IMR-90 (cell line): ENCODE results near the gene NXNL2. TPM values are rescaled to one million over a fixed set of nuclear protein-coding genes. Genes with fewer than 3 reads are reported as not detected.

Experiments used
- ATAC-seq: fragments of 200-7000 bp; cut with Tn5 transposase; 2 replicates; pipeline ENCODE4 v1.9.1; 2020; ENCODE audit warnings: low read depth, mild to moderate bottlenecking, moderate library complexity
- BruUV-seq: library from RNA; stranded (reverse); fragments of 400-500 nt; replicated peaks from 2 replicates; lab custom pipeline; 2021; lab: Mats Ljungman, UMichigan
- CTCF ChIA-PET: fragments of 300-600 bp; formaldehyde crosslinking; extraction: SDS; loops from one replicate; lab custom pipeline; 2021; ENCODE audit warnings: antibody characterized with exemption; lab: Yijun Ruan, JAX
- POLR2A ChIA-PET: fragments of 300-600 bp; sonication (Branson Sonifier 250); formaldehyde crosslinking; loops from one replicate; lab custom pipeline; 2022; ENCODE audit warnings: antibody characterized with exemption; ENCODE audit not compliant: unreplicated experiment; lab: Charles Lee
- DNase-seq: peaks from one replicate; pipeline ENCODE4 v3.0.0; 2013
- H2AFZ ChIP-seq: replicated peaks from 2 replicates; pipeline ENCODE3; 2013; ENCODE audit warnings: low read length, mild to moderate bottlenecking; ENCODE audit not compliant: poor library complexity
- H2AK5ac ChIP-seq: 2 replicates; pipeline ENCODE4 v1.6.1; 2013; ENCODE audit warnings: low read depth, low read length, inconsistent platforms
- H2AK9ac ChIP-seq: replicated peaks from 2 replicates; pipeline ENCODE3; 2013; ENCODE audit warnings: mild to moderate bottlenecking, low read depth, low read length, moderate library complexity; ENCODE audit not compliant: poor library complexity
- H2BK120ac ChIP-seq: 2 replicates; pipeline ENCODE4 v1.6.1; 2013; ENCODE audit warnings: low read depth, low read length, inconsistent platforms
- H2BK15ac ChIP-seq: 3 replicates; pipeline ENCODE4 v1.6.1; 2013; ENCODE audit warnings: low read depth, low read length, inconsistent platforms
- H2BK20ac ChIP-seq: 2 replicates; pipeline ENCODE4 v1.6.1; 2013; ENCODE audit warnings: low read depth, mild to moderate bottlenecking, inconsistent platforms, low read length, moderate library complexity
- H2BK5ac ChIP-seq: 2 replicates; pipeline ENCODE4 v1.6.1; 2013; ENCODE audit warnings: mild to moderate bottlenecking, low read depth, low read length, inconsistent platforms; ENCODE audit not compliant: poor library complexity, severe bottlenecking
- H3K14ac ChIP-seq: replicated peaks from 2 replicates; pipeline ENCODE4 v1.6.1; 2013; ENCODE audit warnings: low read depth, low read length, inconsistent platforms
- H3K18ac ChIP-seq: 2 replicates; pipeline ENCODE4 v1.6.1; 2013; ENCODE audit warnings: low read depth, low read length, control low read depth
- H3K23ac ChIP-seq: 2 replicates; pipeline ENCODE4 v1.6.1; 2013; ENCODE audit warnings: low read depth, low read length, inconsistent platforms
- H3K27ac ChIP-seq: 2 replicates; pipeline ENCODE4 v1.5.1; 2013; ENCODE audit warnings: mild to moderate bottlenecking, control low read depth, low read length; ENCODE audit not compliant: insufficient read depth
- H3K27me3 ChIP-seq: 2 replicates; pipeline ENCODE4 v1.6.1; 2013; ENCODE audit warnings: low read length; ENCODE audit not compliant: control insufficient read depth, insufficient read depth
- H3K36me3 ChIP-seq: 2 replicates; pipeline ENCODE4 v1.6.1; 2013; ENCODE audit warnings: low read length, mixed read lengths; ENCODE audit not compliant: control insufficient read depth, insufficient read depth
- H3K4ac ChIP-seq: 2 replicates; pipeline ENCODE4 v1.6.1; 2013; ENCODE audit warnings: low read depth, low read length, inconsistent platforms
- H3K4me1 ChIP-seq: 2 replicates; pipeline ENCODE4 v1.6.1; 2013; ENCODE audit warnings: low read length, mixed read lengths; ENCODE audit not compliant: control insufficient read depth, insufficient read depth
- H3K4me2 ChIP-seq: 2 replicates; pipeline ENCODE4 v1.6.1; 2013; ENCODE audit warnings: low read depth, mild to moderate bottlenecking, control low read depth, low read length, moderate library complexity
- H3K4me3 ChIP-seq: 2 replicates; pipeline ENCODE4 v1.5.1; 2013; ENCODE audit warnings: low read depth, mild to moderate bottlenecking, control low read depth, low read length, moderate library complexity; ENCODE audit not compliant: insufficient read depth
- H3K56ac ChIP-seq: 2 replicates; pipeline ENCODE4 v1.6.1; 2013; ENCODE audit warnings: low read length, inconsistent platforms; ENCODE audit not compliant: insufficient read depth; ENCODE audit errors: extremely low read depth
- H3K79me1 ChIP-seq, 2 experiments: 2 replicates each; pipeline ENCODE4 v1.6.1; 2013; ENCODE audit warnings: low read length in 2 of 2, inconsistent platforms in 1 of 2, low read depth in 1 of 2
- H3K9ac ChIP-seq: 2 replicates; pipeline ENCODE4 v1.6.1; 2013; ENCODE audit warnings: low read depth, low read length, control low read depth
- H3K9me1 ChIP-seq: 2 replicates; pipeline ENCODE4 v1.6.1; 2013; ENCODE audit warnings: low read length, inconsistent platforms; ENCODE audit not compliant: insufficient read depth
- H3K9me3 ChIP-seq: 2 replicates; pipeline ENCODE4 v1.6.1; 2013; ENCODE audit warnings: low read length; ENCODE audit not compliant: control insufficient read depth, insufficient read depth
- H4K20me1 ChIP-seq: 2 replicates; pipeline ENCODE4 v1.6.1; 2013; ENCODE audit warnings: low read length, inconsistent platforms; ENCODE audit not compliant: insufficient read depth
- H4K5ac ChIP-seq: 2 replicates; pipeline ENCODE4 v1.6.1; 2013; ENCODE audit warnings: mild to moderate bottlenecking, low read depth, low read length, control low read depth
- H4K8ac ChIP-seq, 2 experiments: 2 replicates each; pipeline ENCODE4 v1.6.1; 2013; ENCODE audit warnings: low read depth in 2 of 2, low read length in 2 of 2, control low read depth in 1 of 2, inconsistent platforms in 1 of 2
- H4K91ac ChIP-seq: 2 replicates; pipeline ENCODE4 v1.6.1; 2013; ENCODE audit warnings: low read depth, low read length, inconsistent platforms; ENCODE audit not compliant: insufficient read depth
- BHLHE40 ChIP-seq: fragments of 150-350 bp; IDR thresholded peaks from 2 replicates; pipeline ENCODE4 v1.6.1; 2016; ENCODE audit warnings: mild to moderate bottlenecking, low read depth, low read length
- FOS ChIP-seq: fragments of 150-350 bp; IDR thresholded peaks from 2 replicates; pipeline ENCODE4 v1.6.1; 2016; ENCODE audit warnings: low read depth, low read length
- MAFK ChIP-seq: IDR thresholded peaks from 2 replicates; pipeline ENCODE4 v1.6.1; 2012; ENCODE audit warnings: low read depth, low read length, improper control_type of control experiment
- MAZ ChIP-seq: IDR thresholded peaks from 2 replicates; pipeline ENCODE4 v1.6.1; 2012; ENCODE audit warnings: low read depth, mild to moderate bottlenecking, low read length, improper control_type of control experiment, moderate library complexity, borderline replicate concordance
- MXI1 ChIP-seq: IDR thresholded peaks from 2 replicates; pipeline ENCODE4 v1.6.1; 2012; ENCODE audit warnings: low read depth, mild to moderate bottlenecking, low read length, moderate library complexity, borderline replicate concordance
- POLR2A ChIP-seq: IDR thresholded peaks from 2 replicates; pipeline ENCODE4 v1.6.1; 2012; ENCODE audit warnings: mild to moderate bottlenecking, low read depth, low read length
- RFX5 ChIP-seq: IDR thresholded peaks from 2 replicates; pipeline ENCODE4 v1.8.0; 2012; ENCODE audit warnings: low read depth, mild to moderate bottlenecking, low read length, moderate library complexity
- WGBS, 2 experiments: methylation state at CpG; one replicate each; pipeline versions ENCODE4 v1.1.5 to v1.1.7; 2013; ENCODE audit warnings: missing lambda C conversion rate in 2 of 2; ENCODE audit not compliant: insufficient read length in 1 of 2; ENCODE audit errors: extremely low coverage in 2 of 2; 5-methylcytosine and 5-hydroxymethylcytosine counted together
- dilution Hi-C: fragments of 300-500 bp; cut with HindIII; formaldehyde crosslinking; loops from one replicate; pipeline ENCODE4 v1.14.3; 2018; ENCODE audit warnings: low sequenced_read_pairs; ENCODE audit not compliant: unreplicated experiment
- in situ Hi-C: fragments of 300-500 bp; cut with MboI; formaldehyde crosslinking; loops from 3 replicates; pipeline ENCODE4 v1.14.3; 2019; ENCODE audit warnings: low sequenced_read_pairs, inconsistent platforms, mixed read lengths
- intact Hi-C: fragments of 100-400 bp; cut with micrococcal nuclease; formaldehyde crosslinking; loops from 2 replicates; pipeline ENCODE4 v1.10.0; 2022
- polyA plus RNA-seq, 3 experiments: library from polyadenylated mRNA; depleted of rRNA; stranded (reverse); fragments of >200 nt; gene quantifications; 2 replicates each; pipeline ENCODE4 v1.2.3, GENCODE V29; 2012; ENCODE audit warnings: low replicate concordance in 1 of 3
- total RNA-seq: library from RNA; depleted of rRNA; stranded (reverse); fragments of >200 nt; gene quantifications from 2 replicates; pipeline ENCODE4 v1.2.3, GENCODE V29; 2012
- TF ChIP-seq, protein P1 (sequence below): conservative IDR thresholded peaks from 2 replicates; pipeline ENCODE4 v1.5.1; 2012; ENCODE audit warnings: mild to moderate bottlenecking, low read depth, low read length, improper control_type of control experiment
- TF ChIP-seq, protein P2 (sequence below): fragments of 150-350 bp; IDR thresholded peaks from 2 replicates; pipeline ENCODE4 v1.6.1; 2017; ENCODE audit warnings: mild to moderate bottlenecking, antibody characterized with exemption, low read length, low read depth

Gene NXNL2
- total and polyA plus RNA-seq, 2 of the 4 experiments (the other 2 are of a cell fraction): 3.2 to 6.4 TPM

DNA sequence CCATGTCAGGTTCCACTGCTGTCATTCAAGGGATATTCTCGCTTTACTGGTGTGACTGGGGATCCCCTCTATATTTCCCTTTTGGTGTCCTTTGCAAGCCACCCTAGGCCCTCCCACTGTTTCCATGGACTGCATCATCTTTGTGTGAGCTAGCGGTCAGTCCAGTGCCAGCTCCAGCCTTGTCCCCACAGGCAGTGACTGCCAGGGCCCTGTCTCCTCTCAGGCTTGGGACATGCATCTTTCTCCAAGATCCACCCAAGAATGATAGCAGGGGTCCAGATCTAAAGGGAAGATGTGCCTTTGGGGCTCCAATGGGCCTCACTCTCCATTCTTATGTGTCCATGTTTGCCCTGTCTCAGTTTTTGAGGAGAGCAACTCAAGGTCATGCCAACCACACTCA, 37.8 kb upstream of the NXNL2 start:
- Histone ChIP-seq H2BK5ac (no peak overlapping the region), H3K27me3 (no peaks in the 10 kb centered on the region), H3K4me2 (no peak overlapping the region), H3K4ac (no peak overlapping the region), H2AFZ (no peak overlapping the region), H4K20me1 (no peaks in the 10 kb centered on the region), H2BK120ac (no peak overlapping the region), H2AK9ac (no peak overlapping the region), H3K9ac (no peak overlapping the region), H3K4me3 (no peak overlapping the region), H3K4me1 (no peaks in the 10 kb centered on the region), H3K9me3 (no peaks in the 10 kb centered on the region), H4K5ac (no peak overlapping the region), H3K18ac (no peak overlapping the region), H3K27ac (no peak overlapping the region), H2AK5ac (no peak overlapping the region), H2BK20ac (no peak overlapping the region), H2BK15ac (no peak overlapping the region), H3K14ac (no peak overlapping the region), H3K56ac (no peak overlapping the region), H3K36me3 (no peaks in the 10 kb centered on the region), H4K8ac (no peak overlapping the region), H4K91ac (no peak overlapping the region), H3K23ac (no peak overlapping the region), H3K79me1 (no peaks in the 10 kb centered on the region), H3K9me1 (no peaks in the 10 kb centered on the region)
- in situ Hi-C loops (no loop called here), dilution Hi-C loops (no loop called here), intact Hi-C loops (no loop called here)
- CTCF ChIA-PET: interaction anchor here (0.6 kb wide), 1 partner anchor 34 kb away, joined by 4 read pairs; no protein-coding TSS in a partner anchor
- POLR2A ChIA-PET: no interaction called here
- DNase-seq: no peak
- no peak for ATAC-seq
- no TSS peak for BruUV-seq
- TF ChIP-seq MAFK (no peak), MAZ (no peak), FOS (no peak), MXI1 (no peak), RFX5 (no peak), BHLHE40 (no peak), POLR2A (no peak)
- TF ChIP-seq, protein P1, sequence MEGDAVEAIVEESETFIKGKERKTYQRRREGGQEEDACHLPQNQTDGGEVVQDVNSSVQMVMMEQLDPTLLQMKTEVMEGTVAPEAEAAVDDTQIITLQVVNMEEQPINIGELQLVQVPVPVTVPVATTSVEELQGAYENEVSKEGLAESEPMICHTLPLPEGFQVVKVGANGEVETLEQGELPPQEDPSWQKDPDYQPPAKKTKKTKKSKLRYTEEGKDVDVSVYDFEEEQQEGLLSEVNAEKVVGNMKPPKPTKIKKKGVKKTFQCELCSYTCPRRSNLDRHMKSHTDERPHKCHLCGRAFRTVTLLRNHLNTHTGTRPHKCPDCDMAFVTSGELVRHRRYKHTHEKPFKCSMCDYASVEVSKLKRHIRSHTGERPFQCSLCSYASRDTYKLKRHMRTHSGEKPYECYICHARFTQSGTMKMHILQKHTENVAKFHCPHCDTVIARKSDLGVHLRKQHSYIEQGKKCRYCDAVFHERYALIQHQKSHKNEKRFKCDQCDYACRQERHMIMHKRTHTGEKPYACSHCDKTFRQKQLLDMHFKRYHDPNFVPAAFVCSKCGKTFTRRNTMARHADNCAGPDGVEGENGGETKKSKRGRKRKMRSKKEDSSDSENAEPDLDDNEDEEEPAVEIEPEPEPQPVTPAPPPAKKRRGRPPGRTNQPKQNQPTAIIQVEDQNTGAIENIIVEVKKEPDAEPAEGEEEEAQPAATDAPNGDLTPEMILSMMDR: no peak
- TF ChIP-seq, protein P2, sequence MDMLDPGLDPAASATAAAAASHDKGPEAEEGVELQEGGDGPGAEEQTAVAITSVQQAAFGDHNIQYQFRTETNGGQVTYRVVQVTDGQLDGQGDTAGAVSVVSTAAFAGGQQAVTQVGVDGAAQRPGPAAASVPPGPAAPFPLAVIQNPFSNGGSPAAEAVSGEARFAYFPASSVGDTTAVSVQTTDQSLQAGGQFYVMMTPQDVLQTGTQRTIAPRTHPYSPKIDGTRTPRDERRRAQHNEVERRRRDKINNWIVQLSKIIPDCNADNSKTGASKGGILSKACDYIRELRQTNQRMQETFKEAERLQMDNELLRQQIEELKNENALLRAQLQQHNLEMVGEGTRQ: no peak
- WGBS, 2 experiments: no CpG with 5 or more reads among the region's 2 CpGs
